Transverse colon (tissue), 4 donors: ENCODE results near the gene ATOH8. TPM values are rescaled to one million over a fixed set of nuclear protein-coding genes. Genes with fewer than 3 reads are reported as not detected.

ENCODE experiments used
- DNase-seq: peaks from one replicate; pipeline ENCODE4 v3.0.0-alpha.2; 2019
- H3K27ac ChIP-seq, 4 donors: fragments of 200-600 bp; sonication (generic); 2 replicates each; pipeline ENCODE4 v1.5.1; 2016 to 2018; ENCODE audit warnings: inconsistent platforms in 4 of 4
- H3K27me3 ChIP-seq: fragments of 200-600 bp; sonication (generic); 2 replicates; pipeline ENCODE4 v1.5.1; 2017; ENCODE audit warnings: inconsistent platforms
- H3K36me3 ChIP-seq, 4 donors: fragments of 200-600 bp; sonication (generic); 2 replicates each; pipeline ENCODE4 v1.5.1; 2017 to 2019; ENCODE audit warnings: inconsistent platforms in 4 of 4
- H3K4me1 ChIP-seq, 4 donors: fragments of 200-600 bp; sonication (generic); 2 replicates each; pipeline ENCODE4 v1.5.1; 2017 to 2020; ENCODE audit warnings: inconsistent platforms in 4 of 4
- H3K4me3 ChIP-seq, 4 donors: fragments of 200-600 bp; sonication (generic); 1 replicate in 1 of 4; 2 replicates in 3 of 4; pipeline versions ENCODE4 v1.5.1 to v1.6.1; 2017 to 2019; ENCODE audit warnings: inconsistent platforms in 4 of 4
- H3K9me3 ChIP-seq, 2 donors: fragments of 200-600 bp; sonication (generic); 2 replicates each; pipeline ENCODE4 v1.5.1; 2017 to 2019; ENCODE audit warnings: inconsistent platforms in 2 of 2
- EP300 ChIP-seq: sonication (generic); formaldehyde crosslinking; IDR thresholded peaks from one replicate; pipeline ENCODE4 v1.6.1; 2017; ENCODE audit warnings: antibody characterized with exemption, low read depth
- POLR2A ChIP-seq: fragments of 450-650 bp; IDR thresholded peaks from one replicate; pipeline ENCODE4 v1.6.1; 2016; ENCODE audit warnings: antibody characterized with exemption, mild to moderate bottlenecking, moderate library complexity
- POLR2AphosphoS5 ChIP-seq, 3 donors: sonication (generic); formaldehyde crosslinking; IDR thresholded peaks; one replicate each; pipeline ENCODE4 v1.6.1; 2016; ENCODE audit warnings: antibody characterized with exemption in 3 of 3
- WGBS, 2 donors: methylation state at CpG; one replicate each; pipeline ENCODE4 v1.1.5; 2018; ENCODE audit warnings: low coverage in 1 of 2; 5-methylcytosine and 5-hydroxymethylcytosine counted together
- in situ Hi-C, 4 donors: fragments of 200-750 bp; cut with MboI; loops; one replicate each; pipeline versions ENCODE4 v1.15.0 to v1.15.1; 2017; ENCODE audit warnings: low sequenced_read_pairs in 3 of 4, low pct_ligation_motif_present in 1 of 4, low pct_unique_long_range_greater_than_20kb in 1 of 4
- intact Hi-C: fragments of 100-400 bp; cut with DNase I; formaldehyde crosslinking; loops from one replicate; pipeline ENCODE4 v1.15.1; 2023; ENCODE audit warnings: low total_unique reads
- total RNA-seq, 4 donors: library from RNA; depleted of rRNA; stranded (reverse); fragments of >200 nt; gene quantifications; one replicate each; pipeline ENCODE4 v1.1.0, GENCODE V29; 2016
- TF ChIP-seq, protein P1 (sequence below), 5 experiments: fragments of 200-600 bp in 3 of 5; fragments of 450-650 bp in 2 of 5; sonication (generic) in 3 of 5; IDR thresholded peaks; 1 replicate in 2 of 5; 2 replicates in 3 of 5; pipeline ENCODE4 v1.5.1; 2016 to 2017; ENCODE audit warnings: antibody characterized with exemption in 5 of 5, inconsistent platforms in 3 of 5, mild to moderate bottlenecking in 2 of 5, moderate library complexity in 1 of 5

ATOH8 gene
- total RNA-seq, 4 donors from 2014 or later: 7.4 to 32.6 (median 14.4) TPM

DNA sequence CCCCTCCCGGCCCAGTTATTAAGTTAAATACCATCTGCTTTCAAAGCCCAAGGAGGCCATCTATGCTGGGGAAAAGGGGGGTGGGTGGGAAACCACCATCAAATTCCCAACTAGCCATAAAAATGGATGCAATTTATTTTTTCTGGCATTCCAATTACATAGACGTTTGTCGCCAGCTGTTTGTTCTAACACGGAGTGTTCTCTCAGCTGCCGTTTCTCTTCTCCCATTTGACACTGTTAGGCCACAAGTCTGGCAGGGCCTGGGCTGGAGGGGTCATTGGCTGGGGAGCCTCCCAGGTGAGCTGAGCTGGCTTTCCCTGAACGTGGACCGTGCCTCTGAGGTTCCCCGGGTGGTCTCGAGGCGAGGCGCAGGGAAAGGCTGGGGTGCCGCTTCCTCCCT lies 16.6 kb downstream of the ATOH8 start:
- Histone ChIP-seq H3K4me3 (no peak overlapping the region), H3K4me1 (peaks cover 59 to 69% (median 62%) of the 10 kb centered on the region in 4 donors), H3K27me3 (no peaks in the 10 kb centered on the region), H3K9me3 (no peaks in the 10 kb centered on the region), H3K27ac (peak overlapping the region in 2 of 4 donors; percentile 87 to 93), H3K36me3 (no peaks in the 10 kb centered on the region)
- DNase-seq: no peak
- intact Hi-C loops (no loop called here), in situ Hi-C loops (no loop called here)
- TF ChIP-seq, protein P1, sequence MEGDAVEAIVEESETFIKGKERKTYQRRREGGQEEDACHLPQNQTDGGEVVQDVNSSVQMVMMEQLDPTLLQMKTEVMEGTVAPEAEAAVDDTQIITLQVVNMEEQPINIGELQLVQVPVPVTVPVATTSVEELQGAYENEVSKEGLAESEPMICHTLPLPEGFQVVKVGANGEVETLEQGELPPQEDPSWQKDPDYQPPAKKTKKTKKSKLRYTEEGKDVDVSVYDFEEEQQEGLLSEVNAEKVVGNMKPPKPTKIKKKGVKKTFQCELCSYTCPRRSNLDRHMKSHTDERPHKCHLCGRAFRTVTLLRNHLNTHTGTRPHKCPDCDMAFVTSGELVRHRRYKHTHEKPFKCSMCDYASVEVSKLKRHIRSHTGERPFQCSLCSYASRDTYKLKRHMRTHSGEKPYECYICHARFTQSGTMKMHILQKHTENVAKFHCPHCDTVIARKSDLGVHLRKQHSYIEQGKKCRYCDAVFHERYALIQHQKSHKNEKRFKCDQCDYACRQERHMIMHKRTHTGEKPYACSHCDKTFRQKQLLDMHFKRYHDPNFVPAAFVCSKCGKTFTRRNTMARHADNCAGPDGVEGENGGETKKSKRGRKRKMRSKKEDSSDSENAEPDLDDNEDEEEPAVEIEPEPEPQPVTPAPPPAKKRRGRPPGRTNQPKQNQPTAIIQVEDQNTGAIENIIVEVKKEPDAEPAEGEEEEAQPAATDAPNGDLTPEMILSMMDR (IDR thresholded peaks at IDR 0.05): no peak
- WGBS, 2 donors: 57 to 79% methylated on average over 7 to 12 of the region's 12 CpGs

DNA sequence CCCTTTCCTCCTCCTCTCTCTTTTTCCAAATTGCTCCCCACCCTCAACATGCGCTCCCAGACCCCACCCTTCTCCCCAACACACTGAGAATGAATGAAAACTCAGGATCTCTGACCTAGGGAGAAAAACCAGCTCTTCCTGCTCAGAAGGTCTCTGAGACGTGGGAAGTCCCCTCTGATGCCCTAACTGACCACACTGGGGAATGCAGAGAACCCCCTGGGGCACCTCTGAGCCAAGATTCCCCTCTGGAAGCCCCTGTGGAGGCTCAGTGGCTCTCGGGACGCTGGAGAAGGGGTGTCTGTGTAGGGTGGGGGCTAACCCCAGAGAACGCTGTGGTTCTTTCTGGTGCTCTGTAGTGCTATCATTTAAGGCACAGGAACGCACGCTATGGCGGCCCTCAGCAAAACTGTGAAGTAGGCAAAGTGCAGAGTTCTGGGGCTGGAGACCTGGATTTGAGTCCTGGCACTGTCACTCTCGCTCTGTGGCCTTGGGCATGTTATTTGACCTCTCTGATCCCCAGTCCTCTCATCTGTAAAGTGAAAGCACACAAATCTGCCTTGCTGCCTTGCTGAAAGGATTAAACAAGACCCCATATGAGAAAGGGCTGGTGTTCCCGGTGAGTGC lies 17.1 kb downstream of the ATOH8 start:
- Histone ChIP-seq H3K4me1 (peaks cover 59 to 69% (median 62%) of the 10 kb centered on the region in 4 donors), H3K27ac (peak overlapping the region; percentile 82 to 93 (median 84)), H3K27me3 (no peaks in the 10 kb centered on the region), H3K9me3 (no peaks in the 10 kb centered on the region), H3K4me3 (no peak overlapping the region), H3K36me3 (no peaks in the 10 kb centered on the region)
- 72 to 86% methylated on average over 4 to 10 of the region's 10 CpGs for WGBS, 2 donors
- in situ Hi-C loops (no loop called here), intact Hi-C loops (no loop called here)
- DNase-seq: no peak
- TF ChIP-seq EP300: no peak
- no peak for TF ChIP-seq POLR2A
- TF ChIP-seq POLR2AphosphoS5 (IDR thresholded peaks at IDR 0.05): no peak
- TF ChIP-seq, protein P1 (IDR thresholded peaks at IDR 0.05): no peak

DNA sequence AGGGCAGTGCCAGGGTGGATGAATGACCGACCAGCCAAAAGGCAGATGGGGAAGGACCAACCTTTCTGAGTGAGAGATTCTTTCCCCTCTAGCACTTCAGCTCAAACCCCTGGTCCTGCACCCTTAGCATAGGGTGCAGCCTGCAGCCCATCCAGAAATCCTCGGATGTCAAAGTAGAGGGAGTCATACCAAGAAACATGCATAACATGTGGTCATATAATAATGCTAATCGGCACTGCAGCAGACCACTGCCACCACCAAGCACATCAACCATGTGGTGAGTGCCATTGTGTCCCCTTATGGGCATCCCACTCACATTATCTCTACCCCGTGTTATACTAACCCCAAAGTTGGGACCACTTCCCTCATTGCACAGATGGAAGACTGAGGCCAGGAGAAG lies 17.7 kb downstream of the ATOH8 start:
- in situ Hi-C loops: no loop called here
- H3K27me3 ChIP-seq: no peaks in the 10 kb centered on the region

DNA sequence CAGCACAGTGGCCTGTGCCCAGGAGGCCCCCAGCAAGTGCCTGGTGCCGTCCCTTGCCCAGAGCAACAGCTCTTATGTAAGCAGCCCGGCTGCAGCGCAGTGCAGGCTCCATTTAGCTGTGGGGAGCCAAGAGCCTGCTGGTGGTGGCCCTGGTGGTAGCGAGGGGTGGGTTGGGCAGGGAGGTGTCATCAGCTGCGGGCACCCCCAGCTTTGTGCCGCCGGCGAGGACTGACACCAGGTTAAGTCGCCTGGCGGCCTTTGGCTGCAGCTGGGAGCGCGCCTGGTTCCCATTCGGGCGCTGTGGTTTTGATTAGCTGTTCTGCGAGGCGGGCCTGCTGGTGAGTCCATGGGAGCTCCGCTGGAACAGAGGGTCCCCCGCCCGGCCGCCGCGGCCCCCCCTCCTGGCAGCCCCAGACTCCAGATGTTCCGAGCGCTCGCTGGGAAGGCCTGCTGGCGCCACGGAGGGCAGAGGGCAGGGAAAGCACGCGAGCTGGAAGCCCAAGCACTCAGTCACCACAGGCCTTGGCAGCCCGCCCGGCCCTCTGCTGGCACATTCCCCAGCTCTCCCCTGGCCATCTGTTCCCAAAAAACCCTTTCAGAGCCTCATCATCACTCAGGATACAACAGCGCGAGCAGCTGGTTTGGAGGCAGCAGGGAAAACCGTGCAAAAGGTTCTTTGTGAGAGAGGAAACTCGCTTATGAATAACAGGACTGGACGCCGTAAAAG lies 18.4 kb downstream of the ATOH8 start:
- Histone ChIP-seq H3K9me3 (no peaks in the 10 kb centered on the region), H3K27me3 (no peaks in the 10 kb centered on the region), H3K4me3 (peak overlapping the region in 1 of 4 donors; percentile 6), H3K27ac (peak overlapping the region; percentile 82 to 93 (median 84)), H3K36me3 (no peaks in the 10 kb centered on the region), H3K4me1 (peaks cover 59 to 69% (median 62%) of the 10 kb centered on the region in 4 donors)
- TF ChIP-seq, protein P1 (IDR thresholded peaks at IDR 0.05): peak in 3 of 5 experiments; percentile 20 to 34 (median 23)
- TF ChIP-seq POLR2A (no peak), POLR2AphosphoS5 (IDR thresholded peaks at IDR 0.05) (peak; percentile 92 to 96 (median 96)), EP300 (peak; percentile 76)
- 12 to 33% methylated on average over 3 to 31 of the region's 37 CpGs for WGBS, 2 donors
- peak; percentile 91 for DNase-seq
- intact Hi-C loops: loop anchor here (1.0 kb wide), 1 partner anchor 18 kb away; no protein-coding TSS in a partner anchor
- in situ Hi-C loops: no loop called here

More for the DNA sequence above, 17.7 kb downstream of the ATOH8 start:
- TF ChIP-seq, protein P1 (IDR thresholded peaks at IDR 0.05): no peak
- TF ChIP-seq EP300 (no peak), POLR2A (no peak)
- peak overlapping the region; percentile 82 to 93 (median 84) for H3K27ac ChIP-seq
- no peak for DNase-seq
- H3K9me3 ChIP-seq: no peaks in the 10 kb centered on the region
- H3K4me3 ChIP-seq: no peak overlapping the region
- 55% methylated on average over 4 of the region's 4 CpGs; no CpG with 5 or more reads in 1 of the 2 donors for WGBS, 2 donors
- H3K4me1 ChIP-seq: peaks cover 59 to 69% (median 62%) of the 10 kb centered on the region in 4 donors
- H3K36me3 ChIP-seq: no peaks in the 10 kb centered on the region
- intact Hi-C loops: no loop called here
